ENCODE measurements around the gene CERS6.
"Not testable (repeated sequence)": the region's sequence is repeated elsewhere in the genome, so short reads cannot be mapped to it uniquely, and the experiment has no call there.

The CERS6 gene

GRCh38 chr2:168758970-168759820 is 303.1 kb downstream of the CERS6 start:
- H3K4me3 ChIP-seq (ENCODE audit: low read depth, low read length): no peak overlapping the region
- TF ChIP-seq, protein P1, sequence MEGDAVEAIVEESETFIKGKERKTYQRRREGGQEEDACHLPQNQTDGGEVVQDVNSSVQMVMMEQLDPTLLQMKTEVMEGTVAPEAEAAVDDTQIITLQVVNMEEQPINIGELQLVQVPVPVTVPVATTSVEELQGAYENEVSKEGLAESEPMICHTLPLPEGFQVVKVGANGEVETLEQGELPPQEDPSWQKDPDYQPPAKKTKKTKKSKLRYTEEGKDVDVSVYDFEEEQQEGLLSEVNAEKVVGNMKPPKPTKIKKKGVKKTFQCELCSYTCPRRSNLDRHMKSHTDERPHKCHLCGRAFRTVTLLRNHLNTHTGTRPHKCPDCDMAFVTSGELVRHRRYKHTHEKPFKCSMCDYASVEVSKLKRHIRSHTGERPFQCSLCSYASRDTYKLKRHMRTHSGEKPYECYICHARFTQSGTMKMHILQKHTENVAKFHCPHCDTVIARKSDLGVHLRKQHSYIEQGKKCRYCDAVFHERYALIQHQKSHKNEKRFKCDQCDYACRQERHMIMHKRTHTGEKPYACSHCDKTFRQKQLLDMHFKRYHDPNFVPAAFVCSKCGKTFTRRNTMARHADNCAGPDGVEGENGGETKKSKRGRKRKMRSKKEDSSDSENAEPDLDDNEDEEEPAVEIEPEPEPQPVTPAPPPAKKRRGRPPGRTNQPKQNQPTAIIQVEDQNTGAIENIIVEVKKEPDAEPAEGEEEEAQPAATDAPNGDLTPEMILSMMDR (IDR thresholded peaks at IDR 0.05; ENCODE audit: low read depth, low read length): no peak

- TF ChIP-seq, protein P1 (IDR thresholded peaks at IDR 0.05; ENCODE audit: low read depth, low read length): no peak
Measured at GRCh38 chr2:168765401-168765800, 309.3 kb downstream of the CERS6 start.

DNA sequence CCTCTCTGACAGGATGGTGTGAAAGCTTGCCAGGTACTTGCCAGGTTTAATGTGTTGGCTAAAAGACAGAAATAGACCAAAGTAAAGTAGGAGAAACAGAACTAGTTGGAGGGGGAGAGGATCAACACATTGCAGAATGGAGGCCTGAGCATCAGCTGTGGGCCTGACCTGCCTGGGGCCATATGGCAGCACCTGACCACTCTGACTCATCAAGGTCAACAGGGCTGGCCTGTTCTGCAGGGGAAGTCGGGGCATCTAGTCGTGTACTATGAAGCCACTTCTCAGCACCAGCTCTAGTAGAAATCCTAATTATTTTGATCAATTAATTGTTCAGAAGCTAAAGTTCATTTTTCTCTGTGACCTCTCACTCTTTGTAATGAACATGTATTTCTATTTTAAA is 310.5 kb downstream of the CERS6 start:
- no peak overlapping the region for H3K4me3 ChIP-seq (ENCODE audit: low read depth, low read length)
- TF ChIP-seq, protein P1 (IDR thresholded peaks at IDR 0.05; ENCODE audit: low read depth, low read length): no peak

More at GRCh38 chr2:168765401-168765800, 309.3 kb downstream of the CERS6 start:
- no peak overlapping the region for H3K4me3 ChIP-seq (ENCODE audit: low read depth, low read length)

GRCh38 chr2:168767258-168767657 is 311.2 kb downstream of the CERS6 start:
- TF ChIP-seq, protein P1 (IDR thresholded peaks at IDR 0.05; ENCODE audit: low read depth, low read length): no peak
- no peak overlapping the region for H3K4me3 ChIP-seq (ENCODE audit: low read depth, low read length)

- not testable (repeated sequence) for H3K4me3 ChIP-seq (ENCODE audit: low read depth, low read length)
Measured at GRCh38 chr2:168768357-168768756, 312.3 kb downstream of the CERS6 start.

- H3K4me3 ChIP-seq (ENCODE audit: low read depth, low read length): no peak overlapping the region
- TF ChIP-seq, protein P1 (IDR thresholded peaks at IDR 0.05; ENCODE audit: low read depth, low read length): no peak
Measured at GRCh38 chr2:168770796-168771195, 314.7 kb downstream of the CERS6 start.

GRCh38 chr2:168772704-168773103 is 316.6 kb downstream of the CERS6 start:
- H3K4me3 ChIP-seq (ENCODE audit: low read depth, low read length): no peak overlapping the region
- TF ChIP-seq, protein P1 (IDR thresholded peaks at IDR 0.05; ENCODE audit: low read depth, low read length): no peak

Data from WI38 (cell line).